Endothelial cell of umbilical vein (primary cell): ENCODE measurements around the gene IL17REL. TPM values are rescaled to one million over a fixed set of nuclear protein-coding genes. Genes with fewer than 3 reads are reported as not detected.

Experiments
- BruUV-seq: library from RNA; stranded (reverse); fragments of 400-500 nt; replicated peaks from 2 replicates; lab custom pipeline; 2021; lab: Mats Ljungman, UMichigan
- CTCF ChIA-PET: fragments of 300-600, 350-600 bp; sonication (Branson Sonifier 250); formaldehyde crosslinking; loops from one replicate; lab custom pipeline; 2021; ENCODE audit warnings: antibody characterized with exemption, inconsistent platforms; lab: Charles Lee
- POLR2A ChIA-PET: fragments of 300-600, 350-600 bp; sonication (Branson Sonifier 250); formaldehyde crosslinking; loops from one replicate; lab custom pipeline; 2021; ENCODE audit warnings: antibody characterized with exemption, inconsistent platforms; lab: Charles Lee
- DNase-seq: peaks from one replicate; pipeline ENCODE4 v3.0.0-alpha.2; 2011; ENCODE audit warnings: low read depth, low spot score
- FAIRE-seq: peaks from 2 replicates; lab custom pipeline; 2011; peaks lifted over from hg19 to GRCh38; lab: Jason Lieb, UNC
- H2AFZ ChIP-seq: 2 replicates; pipeline ENCODE4 v1.6.0; 2012; ENCODE audit warnings: low read depth, low read length, control low read depth, inconsistent platforms
- H3K27ac ChIP-seq: 2 replicates; pipeline ENCODE4 v1.5.1; 2011; ENCODE audit warnings: low read depth, mild to moderate bottlenecking, control low read depth, low read length, moderate library complexity; ENCODE audit not compliant: insufficient read depth
- H3K27me3 ChIP-seq, 2 experiments: 2 replicates each; pipeline versions ENCODE4 v1.6.0 to v1.6.1; 2011; ENCODE audit warnings: low read length in 2 of 2, mixed read lengths in 1 of 2; ENCODE audit not compliant: control insufficient read depth in 2 of 2, insufficient read depth in 2 of 2
- H3K36me3 ChIP-seq, 2 experiments: 2 replicates in 1 of 2; 3 replicates in 1 of 2; pipeline ENCODE4 v1.5.1; 2011; ENCODE audit warnings: low read length in 2 of 2, mild to moderate bottlenecking in 1 of 2, moderate library complexity in 1 of 2; ENCODE audit not compliant: control insufficient read depth in 2 of 2, insufficient read depth in 2 of 2; ENCODE audit errors: extremely low read depth in 1 of 2
- H3K4me1 ChIP-seq: 3 replicates; pipeline ENCODE4 v1.5.1; 2011; ENCODE audit warnings: mild to moderate bottlenecking, low read length; ENCODE audit not compliant: control insufficient read depth, insufficient read depth; ENCODE audit errors: extremely low read depth
- H3K4me2 ChIP-seq: 2 replicates; pipeline ENCODE4 v1.6.1; 2011; ENCODE audit warnings: low read length, control low read depth, mixed read lengths; ENCODE audit not compliant: insufficient read depth
- H3K4me3 ChIP-seq, 3 experiments: fragments of 200-600 bp in 1 of 3; sonication (generic), shearing (Covaris generic) in 1 of 3; replicated peaks in 1 of 3; 2 replicates each; pipeline ENCODE4 v1.5.1; 2011 to 2016; ENCODE audit warnings: control low read depth in 3 of 3, low read length in 3 of 3, mild to moderate bottlenecking in 2 of 3, inconsistent platforms in 1 of 3, low read depth in 1 of 3, moderate library complexity in 1 of 3; ENCODE audit not compliant: insufficient read depth in 1 of 3
- H3K79me2 ChIP-seq: 2 replicates; pipeline ENCODE4 v1.6.0; 2012; ENCODE audit warnings: low read length, inconsistent platforms; ENCODE audit not compliant: control insufficient read depth, insufficient read depth
- H3K9ac ChIP-seq: replicated peaks from 2 replicates; pipeline ENCODE3; 2011; ENCODE audit warnings: low read length, control low read depth; ENCODE audit not compliant: insufficient read depth; ENCODE audit errors: extremely low read depth
- H3K9me1 ChIP-seq: replicated peaks from 3 replicates; pipeline ENCODE4 v1.6.0; 2011; ENCODE audit warnings: mild to moderate bottlenecking, low read length; ENCODE audit not compliant: control insufficient read depth, insufficient read depth; ENCODE audit errors: extremely low read depth
- H3K9me3 ChIP-seq: replicated peaks from 2 replicates; pipeline ENCODE4 v1.5.1; 2012; ENCODE audit warnings: low read length, inconsistent platforms; ENCODE audit not compliant: control insufficient read depth, insufficient read depth
- H4K20me1 ChIP-seq: replicated peaks from 2 replicates; pipeline ENCODE3; 2011; ENCODE audit warnings: mild to moderate bottlenecking, low read length; ENCODE audit not compliant: control insufficient read depth, insufficient read depth; ENCODE audit errors: extremely low read depth
- CTCF ChIP-seq, 2 donors: IDR thresholded peaks; 1 replicate in 1 of 2; 2 replicates in 1 of 2; pipeline ENCODE4 v1.5.1; 2011; ENCODE audit warnings: low read length in 2 of 2, mild to moderate bottlenecking in 2 of 2, moderate library complexity in 2 of 2, control low read depth in 1 of 2, inconsistent platforms in 1 of 2, low read depth in 1 of 2; ENCODE audit not compliant: insufficient read depth in 1 of 2; ENCODE audit errors: extremely low read depth in 1 of 2
- EZH2 ChIP-seq: IDR thresholded peaks from 2 replicates; pipeline ENCODE4 v1.6.1; 2012; ENCODE audit warnings: borderline replicate concordance, low read depth, mild to moderate bottlenecking, moderate library complexity, low read length, inconsistent platforms; ENCODE audit not compliant: severe bottlenecking
- FOS ChIP-seq: IDR thresholded peaks from 2 replicates; pipeline ENCODE4 v1.6.1; 2011; ENCODE audit warnings: mild to moderate bottlenecking, low read length, moderate library complexity, borderline replicate concordance; ENCODE audit not compliant: insufficient read depth
- GATA2 ChIP-seq: IDR thresholded peaks from 2 replicates; pipeline ENCODE4 v1.7.0; 2011; ENCODE audit warnings: low read depth, mild to moderate bottlenecking, moderate library complexity, mixed read lengths, low read length; ENCODE audit not compliant: insufficient read length, insufficient read depth
- JUN ChIP-seq: IDR thresholded peaks from 2 replicates; pipeline ENCODE4 v1.6.1; 2011; ENCODE audit warnings: borderline replicate concordance, low read depth; ENCODE audit not compliant: insufficient read length, insufficient read depth
- MAX ChIP-seq: IDR thresholded peaks from 2 replicates; pipeline ENCODE4 v1.6.1; 2011; ENCODE audit not compliant: insufficient read depth, insufficient read length
- MYC ChIP-seq: IDR thresholded peaks from one replicate; pipeline ENCODE4 v1.6.1; 2011; ENCODE audit warnings: mild to moderate bottlenecking, low read depth, low read length
- POLR2A ChIP-seq: IDR thresholded peaks from 2 replicates; pipeline ENCODE4 v1.6.1; 2012; ENCODE audit warnings: low read depth, mild to moderate bottlenecking, control low read depth, low read length
- POLR2AphosphoS5 ChIP-seq: IDR thresholded peaks from 2 replicates; pipeline ENCODE4 v1.6.1; 2012; ENCODE audit warnings: low read depth, mild to moderate bottlenecking, control low read depth, low read length, moderate library complexity; ENCODE audit not compliant: insufficient read depth
- dilution Hi-C: fragments of 300-500 bp; cut with MboI; formaldehyde crosslinking; loops from one replicate; pipeline ENCODE4 v1.15.0; 2019; ENCODE audit warnings: low sequenced_read_pairs; ENCODE audit not compliant: extremely low pct_ligation_motif_present
- intact Hi-C: fragments of 100-400 bp; cut with micrococcal nuclease; formaldehyde crosslinking; loops from one replicate; pipeline ENCODE4 v1.10.0; 2022
- polyA plus RNA-seq, 4 experiments: library from polyadenylated mRNA; depleted of rRNA in 3 of 4; stranded (reverse) in 3 of 4; unstranded in 1 of 4; fragments of >200 nt; gene quantifications; 2 replicates each; pipeline versions ENCODE4 v1.2.1 to v1.2.3, GENCODE V29; 2011 to 2012; ENCODE audit warnings: missing spikeins in 1 of 4
- total RNA-seq: library from RNA; stranded (reverse); gene quantifications from 2 replicates; pipeline ENCODE4 v1.2.3, GENCODE V29; 2021

Gene IL17REL
- total and polyA plus RNA-seq, 2 donors (not counting 3 experiments of a cell fraction or from before 2014, with no cell fraction given) = 0.06 to 0.15 TPM

- intact Hi-C loops (loop anchor here (5.0 to 10.0 kb wide), 2 partner anchors 203 to 235 kb away; partner anchors contain the start of gene SELENOO), dilution Hi-C loops (no loop called here)
- no TSS peak for BruUV-seq
- Histone ChIP-seq H3K27me3 (no peaks in the 10 kb centered on the region), H3K9ac (no peak overlapping the region), H3K36me3 (peaks cover 2 to 7% of the 10 kb centered on the region in 2 experiments), H4K20me1 (no peaks in the 10 kb centered on the region), H2AFZ (no peak overlapping the region), H3K79me2 (peaks cover 6% of the 10 kb centered on the region), H3K4me1 (peaks cover 10% of the 10 kb centered on the region), H3K4me2 (no peak overlapping the region), H3K4me3 (no peak overlapping the region), H3K27ac (no peak overlapping the region), H3K9me1 (no peaks in the 10 kb centered on the region), H3K9me3 (no peaks in the 10 kb centered on the region)
- DNase-seq (no peak), FAIRE-seq (no peak)
- CTCF ChIA-PET = interaction anchor here (1.6 to 2.1 kb wide), 3 partner anchors 13 to 61 kb away, joined by 5 to 7 read pairs (median 6); no protein-coding TSS in a partner anchor
- no peak for TF ChIP-seq MAX
- TF ChIP-seq JUN = no peak
- TF ChIP-seq MYC = no peak
- TF ChIP-seq POLR2A = no peak
- TF ChIP-seq FOS = no peak
- TF ChIP-seq CTCF (IDR thresholded peaks at IDR 0.05; ENCODE audit: extremely low read depth in 1 of 2, insufficient read depth in 1 of 2, low read depth in 1 of 2, low read length in 2 of 2) = no peak
- TF ChIP-seq POLR2AphosphoS5 = no peak
- TF ChIP-seq EZH2 = no peak
- no peak for TF ChIP-seq GATA2
- POLR2A ChIA-PET = no interaction called here
Observed at GRCh38 chr22:49969751-49970527, 42.6 kb downstream of the IL17REL start.
